NCI-H146 (cell line): Measurements from ENCODE around the gene RUNX1.

Experiments
- DNase-seq: peaks from one replicate; lab custom pipeline; 2025; lab: John Stamatoyannopoulos, UW

The RUNX1 gene

GRCh38 chr21:34782506-34783360 is 266.4 kb downstream of the RUNX1 start:
- DNase-seq: no peak

DNA sequence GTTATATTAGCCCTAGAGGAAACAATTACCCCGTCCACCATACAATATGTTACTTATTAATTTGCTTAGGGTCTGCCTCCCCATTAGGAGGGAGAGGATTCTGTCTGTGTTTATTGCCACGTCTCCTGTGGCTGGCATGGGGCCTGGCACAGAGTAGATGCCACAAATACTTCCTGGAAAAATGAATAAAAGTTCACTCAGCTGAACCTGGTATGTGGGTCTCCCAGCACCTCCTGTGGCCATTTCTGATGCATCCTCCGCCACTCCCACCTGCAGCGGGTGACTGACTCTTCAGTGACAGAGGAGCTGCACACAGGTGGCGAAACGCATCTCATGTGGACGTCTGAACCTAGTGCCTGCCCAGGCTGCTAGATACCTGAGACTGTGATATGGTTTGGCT is 267.6 kb downstream of the RUNX1 start:
- no peak for DNase-seq

GRCh38 chr21:34779860-34780259 is 269.2 kb downstream of the RUNX1 start:
- no peak for DNase-seq

DNA sequence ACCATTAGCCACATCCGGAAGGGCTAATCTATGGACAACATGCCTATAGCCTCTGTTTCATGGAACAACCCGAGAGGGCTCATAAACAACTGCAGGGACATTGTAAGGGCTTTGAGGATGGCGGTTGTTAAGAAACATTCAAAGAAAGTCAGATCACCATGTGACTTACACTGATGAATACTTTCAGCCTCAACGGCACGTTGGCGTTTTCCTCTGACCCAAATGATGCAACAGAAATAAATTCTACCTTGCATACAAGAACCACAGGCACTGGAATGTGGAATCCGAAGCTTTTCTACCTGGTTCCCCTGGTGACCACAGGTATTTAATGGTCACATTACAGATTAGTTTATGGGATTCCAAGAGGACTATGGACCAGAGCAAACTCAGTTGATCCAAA is 273.3 kb downstream of the RUNX1 start:
- no peak for DNase-seq

GRCh38 chr21:34774750-34775149 is 274.4 kb downstream of the RUNX1 start:
- no peak for DNase-seq

DNA sequence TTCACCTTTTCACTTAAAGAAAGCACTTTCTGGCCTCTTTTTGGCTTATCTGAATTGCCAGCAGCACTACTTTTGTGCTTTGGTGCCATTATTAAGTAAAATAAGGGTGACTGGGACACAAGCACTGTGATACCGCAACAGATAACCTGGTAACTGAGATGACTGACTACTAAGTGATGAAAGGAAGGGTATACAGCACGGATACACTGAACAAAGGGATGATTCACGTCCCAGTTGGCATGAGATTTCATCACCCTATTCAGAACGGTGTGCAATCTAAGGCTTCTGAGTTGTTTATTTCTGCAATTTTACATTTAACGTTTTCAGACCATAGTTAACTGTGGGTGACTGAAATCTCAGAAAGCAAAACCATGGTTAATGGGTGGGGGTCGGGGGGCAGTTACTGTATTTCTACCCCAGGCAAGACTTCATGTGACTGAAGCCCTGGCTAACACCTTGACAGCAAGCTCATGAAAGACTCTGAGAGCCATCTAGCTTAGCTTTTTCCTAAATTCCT is 277.5 kb downstream of the RUNX1 start:
- no peak for DNase-seq

GRCh38 chr21:34770576-34770975 is 278.5 kb downstream of the RUNX1 start:
- DNase-seq: no peak

DNA sequence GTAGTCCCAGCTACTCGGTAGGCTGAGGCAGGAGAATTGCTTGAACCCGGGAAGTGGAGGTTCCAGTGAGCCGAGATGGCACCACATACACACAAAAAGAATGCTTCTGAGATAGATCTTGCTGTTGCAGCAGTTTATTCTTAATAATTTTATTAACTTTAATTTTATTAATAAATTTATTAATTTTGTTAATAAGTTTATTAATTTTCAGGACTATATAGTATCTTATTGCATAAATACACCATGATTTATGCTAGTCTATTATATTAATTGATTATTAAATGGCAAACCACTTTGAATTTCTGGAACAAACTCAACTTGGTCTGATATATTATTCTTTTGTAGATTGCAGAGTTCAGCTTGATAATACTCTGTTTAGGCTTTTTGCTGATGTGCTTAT is 280.8 kb downstream of the RUNX1 start:
- no peak for DNase-seq

GRCh38 chr21:34766862-34767261 is 282.2 kb downstream of the RUNX1 start:
- no peak for DNase-seq

GRCh38 chr21:34765619-34766018 is 283.5 kb downstream of the RUNX1 start:
- no peak for DNase-seq

- DNase-seq: no peak
Measured at GRCh38 chr21:34764715-34765284, 284.3 kb downstream of the RUNX1 start.

GRCh38 chr21:34762786-34763185 is 286.3 kb downstream of the RUNX1 start:
- DNase-seq: no peak

GRCh38 chr21:34761758-34762330 is 287.3 kb downstream of the RUNX1 start:
- DNase-seq: no peak

GRCh38 chr21:34754690-34755647 is 294.1 kb downstream of the RUNX1 start:
- DNase-seq: no peak

GRCh38 chr21:34748862-34749261 is 300.2 kb downstream of the RUNX1 start:
- DNase-seq: no peak

- DNase-seq: peak; percentile 65
Measured at GRCh38 chr21:34745557-34746255, 303.4 kb downstream of the RUNX1 start.

DNA sequence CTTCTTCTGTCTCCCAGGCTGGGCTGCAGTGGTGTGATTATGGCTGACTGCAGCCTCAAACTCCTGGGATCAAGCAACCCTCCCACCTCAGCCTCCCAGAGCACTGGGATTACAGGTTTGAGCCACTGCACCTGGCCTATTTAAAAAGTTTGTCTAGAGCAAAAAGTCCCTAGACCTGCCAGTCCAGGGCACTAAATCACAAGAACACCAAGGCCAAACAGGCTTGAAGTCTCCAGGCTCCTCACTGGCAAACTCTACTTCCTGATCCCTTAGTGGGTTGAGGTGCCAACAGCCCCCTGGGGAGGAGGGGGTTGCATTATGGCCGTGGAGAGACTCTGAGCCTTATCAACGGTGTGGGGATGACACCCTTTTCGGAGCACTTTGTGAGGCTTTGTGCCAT is 304.3 kb downstream of the RUNX1 start:
- DNase-seq: no peak

GRCh38 chr21:34743831-34744230 is 305.3 kb downstream of the RUNX1 start:
- no peak for DNase-seq

DNA sequence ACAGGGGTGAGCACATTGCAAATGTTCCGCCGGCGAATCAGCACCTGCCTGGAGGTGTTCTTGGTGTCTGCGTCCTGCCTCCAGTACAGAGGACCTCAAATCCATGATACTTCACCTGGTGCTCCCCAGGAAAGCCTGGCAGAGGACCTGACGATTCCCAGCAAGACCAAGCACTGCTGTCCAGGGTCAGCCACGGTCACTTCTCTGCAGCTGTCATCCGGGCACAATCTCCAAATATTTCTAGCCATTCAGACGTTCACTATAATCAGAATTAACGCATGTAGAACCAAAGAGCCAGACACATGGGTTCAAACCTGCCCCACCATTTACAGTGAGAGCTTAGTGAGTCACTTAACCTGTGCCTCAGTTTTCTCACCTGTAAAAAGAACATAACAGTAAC is 305.8 kb downstream of the RUNX1 start:
- no peak for DNase-seq

- DNase-seq: no peak
Measured at GRCh38 chr21:34740198-34740597, 308.9 kb downstream of the RUNX1 start.
